HS-27A (cell line): Measurements from ENCODE around the gene UNC93B1.

Experiments
- DNase-seq: peaks from one replicate; pipeline ENCODE4 v3.0.0-alpha.2; 2012; ENCODE audit warnings: low read depth, missing footprints

Gene UNC93B1

DNA sequence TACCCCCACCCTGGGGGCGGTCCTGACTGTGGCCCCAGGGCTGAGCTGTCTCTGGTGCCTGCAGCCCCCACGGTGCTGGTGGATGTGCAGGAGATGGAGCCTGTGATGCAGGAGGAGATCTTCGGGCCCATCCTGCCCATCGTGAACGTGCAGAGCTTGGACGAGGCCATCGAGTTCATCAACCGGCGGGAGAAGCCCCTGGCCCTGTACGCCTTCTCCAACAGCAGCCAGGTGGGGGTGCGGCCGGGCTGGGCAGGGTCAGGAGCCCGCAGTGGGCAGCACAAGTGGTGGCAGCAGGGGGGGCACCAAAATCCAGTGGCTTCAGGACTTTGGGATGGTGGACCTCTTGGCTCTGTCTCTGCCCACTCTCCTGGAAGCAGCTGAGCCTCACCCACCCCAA, 18.6 kb upstream of the UNC93B1 start:
- no peak for DNase-seq

DNA sequence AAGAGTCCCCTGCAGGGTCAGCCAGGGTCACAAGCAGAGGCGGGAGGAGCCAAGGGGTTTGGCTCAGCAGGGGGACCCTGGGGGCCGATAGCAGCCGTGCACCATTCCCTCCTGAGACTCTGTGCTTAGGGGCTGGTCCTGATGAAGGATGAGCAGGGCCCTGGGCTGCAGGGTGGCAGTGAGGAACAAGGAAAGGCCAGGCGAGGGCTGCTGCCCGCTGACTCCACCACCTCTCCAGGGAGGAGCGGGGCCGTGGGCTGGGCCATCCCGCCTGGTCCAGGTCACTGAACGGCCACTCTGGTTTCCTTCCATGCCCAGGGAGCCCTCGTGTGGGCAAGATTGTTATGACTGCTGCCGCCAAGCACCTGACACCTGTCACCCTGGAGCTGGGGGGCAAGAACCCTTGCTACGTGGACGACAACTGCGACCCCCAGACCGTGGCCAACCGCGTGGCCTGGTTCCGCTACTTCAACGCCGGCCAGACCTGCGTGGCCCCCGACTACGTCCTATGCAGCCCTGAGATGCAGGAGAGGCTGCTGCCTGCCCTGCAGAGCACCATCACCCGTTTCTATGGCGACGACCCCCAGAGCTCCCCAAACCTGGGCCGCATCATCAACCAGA, 17.4 kb upstream of the UNC93B1 start:
- no peak for DNase-seq

DNA sequence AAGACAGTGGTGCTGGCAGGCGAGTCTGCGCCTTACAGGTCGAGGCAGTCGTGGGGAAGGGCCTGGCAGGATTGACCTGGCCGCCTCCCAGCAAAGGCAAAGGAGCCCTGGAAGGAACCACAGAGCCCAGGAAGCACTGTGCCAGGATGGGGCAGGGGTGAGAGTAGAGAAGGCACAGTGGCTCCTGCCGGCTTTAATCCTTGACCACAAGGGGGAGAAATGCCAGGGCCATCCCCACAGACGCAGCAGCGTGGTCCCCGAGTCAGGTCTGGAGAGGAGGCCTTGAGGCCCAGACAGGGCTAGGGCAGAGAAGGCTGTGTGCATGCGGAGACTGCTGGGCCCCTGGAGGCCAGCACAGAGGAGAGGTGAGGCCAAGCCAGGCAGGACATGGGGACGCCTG, 16.7 kb upstream of the UNC93B1 start:
- no peak for DNase-seq

DNA sequence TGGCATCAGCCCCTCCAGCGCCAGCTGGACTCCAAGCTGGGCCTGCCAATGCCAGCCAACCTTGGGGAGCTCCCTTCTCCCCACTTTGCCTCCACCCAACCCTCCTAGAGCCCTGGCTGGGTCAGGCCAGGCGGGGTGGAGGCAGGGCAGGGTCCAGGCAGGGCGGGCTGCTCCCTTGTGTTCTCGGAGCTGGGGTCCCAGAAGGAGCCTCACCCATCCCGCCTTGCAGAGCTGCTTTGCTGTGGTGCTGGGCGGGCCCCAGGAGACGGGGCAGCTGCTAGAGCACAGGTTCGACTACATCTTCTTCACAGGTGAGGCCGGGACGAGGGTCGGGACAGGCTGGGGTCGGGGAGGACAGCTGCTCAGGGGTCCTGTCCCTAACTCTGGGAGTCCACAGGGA, 15.6 kb upstream of the UNC93B1 start:
- DNase-seq = no peak

DNA sequence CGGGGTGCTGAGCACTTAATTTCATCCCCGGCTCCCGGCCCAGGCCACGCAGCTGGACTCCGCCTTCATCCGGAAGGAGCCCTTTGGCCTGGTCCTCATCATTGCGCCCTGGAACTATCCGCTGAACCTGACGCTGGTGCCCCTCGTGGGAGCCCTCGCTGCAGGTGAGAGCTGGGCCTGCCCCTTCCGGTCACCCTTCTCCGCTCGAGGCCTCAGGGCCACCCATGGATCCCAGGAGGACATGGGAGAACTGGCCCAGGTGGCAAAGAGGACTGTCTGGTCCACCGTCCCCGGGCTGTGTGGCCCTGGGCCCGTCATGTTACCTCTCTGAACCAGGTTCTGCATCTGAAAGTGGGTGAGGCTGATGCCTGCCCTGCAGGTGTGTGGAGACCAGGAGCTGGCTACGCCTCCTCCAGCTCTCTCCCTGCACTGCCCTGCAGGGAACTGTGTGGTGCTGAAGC, 14.9 kb upstream of the UNC93B1 start:
- no peak for DNase-seq

DNA sequence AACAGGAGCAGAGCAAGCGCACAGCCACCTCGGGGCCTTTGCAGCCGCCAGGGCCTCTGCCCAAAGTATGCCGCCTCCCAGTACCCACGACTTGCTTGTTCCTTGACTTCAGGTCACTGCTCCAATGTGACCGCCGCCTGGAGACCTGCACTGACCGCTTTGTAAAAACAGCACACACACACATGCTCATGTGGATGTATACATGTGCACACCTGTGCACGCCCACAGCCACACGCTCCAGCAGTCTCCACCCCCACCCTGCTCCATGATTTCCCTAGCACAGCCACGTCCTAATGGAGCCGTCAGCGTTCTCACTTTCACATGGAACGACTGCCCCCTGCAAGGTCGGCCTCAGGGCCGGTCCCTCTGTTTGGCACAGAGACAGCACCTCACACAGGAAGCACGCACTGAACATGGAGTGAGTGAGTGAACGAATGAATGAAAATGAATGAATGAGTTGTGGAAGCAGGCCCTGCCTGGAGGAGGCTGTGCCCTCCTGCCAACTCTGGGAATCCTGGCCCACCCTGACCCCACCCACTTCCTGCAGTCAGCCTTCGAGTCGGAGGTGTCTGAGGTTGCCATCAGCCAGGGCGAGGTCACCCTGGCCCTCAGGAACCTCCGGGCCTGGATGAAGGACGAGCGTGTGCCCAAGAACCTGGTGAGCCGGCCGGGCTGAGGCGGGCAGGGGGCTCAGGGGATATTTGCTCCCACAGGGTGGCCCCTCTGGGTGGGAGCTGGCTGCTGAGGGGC, 14.3 kb upstream of the UNC93B1 start:
- DNase-seq = no peak

DNA sequence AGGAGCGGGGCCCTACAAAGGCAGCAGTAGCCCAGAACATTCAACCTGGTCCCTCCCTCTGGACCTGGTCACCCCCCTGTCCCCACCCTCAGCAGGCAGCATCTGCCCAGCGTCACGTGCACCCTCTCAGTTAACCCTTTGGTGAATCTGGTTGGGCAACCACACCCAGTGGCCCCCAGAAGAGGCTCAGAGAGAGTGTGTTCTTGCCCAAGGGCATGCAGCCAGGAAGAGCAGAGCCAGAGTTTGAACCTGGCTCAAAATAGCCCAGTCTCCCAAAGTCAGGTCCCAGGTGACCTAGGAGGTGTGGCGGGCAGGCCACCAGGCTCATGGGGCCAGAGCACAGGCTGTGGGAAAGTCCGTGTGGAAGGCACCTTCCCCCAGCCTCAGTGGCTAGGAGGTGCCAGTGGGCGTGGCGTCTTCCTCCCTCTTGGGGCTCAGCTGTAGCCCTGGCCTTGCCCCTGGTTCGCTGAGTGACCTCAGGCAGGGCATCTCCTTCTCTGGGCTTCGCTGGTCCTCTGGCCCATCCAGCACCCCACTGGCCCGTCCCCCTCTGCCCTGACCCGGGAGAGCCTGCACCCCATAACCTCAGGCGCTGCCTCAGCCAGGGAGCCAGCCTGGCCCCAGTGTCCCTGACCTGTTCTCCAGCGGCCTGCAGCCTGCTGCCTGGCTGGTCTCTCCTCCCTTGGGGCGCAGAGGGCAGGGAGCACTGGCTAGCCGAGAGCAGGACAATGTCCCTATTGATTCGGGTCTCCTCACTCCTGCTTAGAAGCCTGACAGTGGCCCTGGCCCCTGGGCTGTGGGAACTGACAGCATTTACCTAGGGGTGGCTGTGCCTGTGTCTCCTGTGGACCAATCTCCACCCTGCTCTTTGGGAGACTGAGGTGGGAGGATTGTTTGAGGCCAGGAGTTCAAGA, 13.3 kb upstream of the UNC93B1 start:
- no peak for DNase-seq

DNA sequence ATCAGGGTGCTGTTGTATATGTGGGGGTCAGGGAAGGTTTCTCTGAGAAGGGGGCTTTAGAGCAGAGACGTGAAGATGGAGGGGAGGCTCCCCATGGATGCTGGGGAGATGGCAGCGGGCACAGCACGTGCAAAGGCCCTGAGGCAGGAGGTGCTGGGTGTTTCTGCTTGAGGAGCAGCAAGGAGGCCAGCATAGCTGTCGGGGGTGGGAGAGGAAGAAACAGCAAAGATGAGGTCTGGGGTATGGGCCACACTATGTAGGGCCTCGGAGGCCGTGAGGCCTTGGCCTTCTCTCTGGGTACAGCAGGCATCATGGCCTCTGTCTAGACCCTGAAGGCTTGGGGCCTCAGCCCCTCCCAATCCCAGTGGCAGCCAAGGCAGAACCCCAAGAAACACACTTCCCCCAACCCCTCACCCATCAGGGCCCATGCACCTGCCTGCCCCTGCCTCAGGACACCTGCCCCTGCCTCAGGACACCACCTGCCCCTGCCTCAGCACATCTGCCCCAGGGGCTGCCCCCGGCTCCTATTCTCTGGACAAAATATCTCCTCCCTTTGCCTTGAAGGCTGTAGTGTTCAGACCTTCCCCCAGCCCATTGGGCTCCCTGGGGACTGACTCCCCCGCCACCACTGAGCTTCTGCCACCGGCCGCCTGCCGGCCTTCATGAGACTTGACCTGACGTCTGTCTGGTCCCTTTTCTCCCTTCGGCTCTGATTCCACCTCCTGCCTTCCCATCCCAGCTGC, 12.4 kb upstream of the UNC93B1 start:
- no peak for DNase-seq

DNA sequence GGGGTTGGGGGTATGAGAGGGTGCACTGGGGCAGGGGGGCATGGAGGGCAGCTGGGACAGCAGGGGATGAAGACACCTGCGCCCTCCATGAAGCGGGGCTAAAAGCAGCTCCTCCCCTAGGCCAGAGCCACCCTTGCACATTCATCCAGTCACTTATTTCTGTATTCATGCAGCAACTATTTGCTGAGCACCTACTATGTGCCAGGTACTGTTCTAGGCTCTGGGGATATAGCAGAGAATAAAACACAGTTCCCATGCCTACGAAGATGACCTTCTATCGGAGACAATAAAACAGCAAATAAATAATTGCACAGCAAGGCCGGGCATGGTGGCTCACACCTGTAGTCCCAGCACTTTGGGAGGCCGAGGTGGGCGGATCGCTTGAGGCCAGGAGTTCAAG, 11.6 kb upstream of the UNC93B1 start:
- DNase-seq = no peak

DNA sequence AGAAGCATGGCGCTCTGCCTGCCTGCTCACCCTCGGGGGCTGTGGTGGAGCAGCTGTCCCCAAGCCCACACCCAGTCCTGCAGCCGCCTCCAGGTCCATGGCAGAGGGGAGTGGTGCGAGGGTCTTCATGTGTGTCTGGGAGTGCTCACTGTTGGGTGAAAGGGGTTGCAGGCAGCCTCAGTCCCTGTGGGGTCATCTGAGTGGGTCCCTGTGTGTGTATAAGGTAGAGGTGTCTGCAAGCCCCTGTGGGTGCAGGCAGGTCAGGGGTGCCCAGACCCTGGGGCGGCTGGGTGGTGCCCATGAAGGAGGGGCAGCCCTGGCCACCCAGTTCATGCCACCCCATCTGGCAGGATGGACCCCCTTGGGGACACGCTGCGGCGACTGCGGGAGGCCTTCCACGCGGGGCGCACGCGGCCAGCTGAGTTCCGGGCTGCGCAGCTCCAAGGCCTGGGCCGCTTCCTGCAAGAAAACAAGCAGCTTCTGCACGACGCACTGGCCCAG, 11.1 kb upstream of the UNC93B1 start:
- DNase-seq = no peak

DNA sequence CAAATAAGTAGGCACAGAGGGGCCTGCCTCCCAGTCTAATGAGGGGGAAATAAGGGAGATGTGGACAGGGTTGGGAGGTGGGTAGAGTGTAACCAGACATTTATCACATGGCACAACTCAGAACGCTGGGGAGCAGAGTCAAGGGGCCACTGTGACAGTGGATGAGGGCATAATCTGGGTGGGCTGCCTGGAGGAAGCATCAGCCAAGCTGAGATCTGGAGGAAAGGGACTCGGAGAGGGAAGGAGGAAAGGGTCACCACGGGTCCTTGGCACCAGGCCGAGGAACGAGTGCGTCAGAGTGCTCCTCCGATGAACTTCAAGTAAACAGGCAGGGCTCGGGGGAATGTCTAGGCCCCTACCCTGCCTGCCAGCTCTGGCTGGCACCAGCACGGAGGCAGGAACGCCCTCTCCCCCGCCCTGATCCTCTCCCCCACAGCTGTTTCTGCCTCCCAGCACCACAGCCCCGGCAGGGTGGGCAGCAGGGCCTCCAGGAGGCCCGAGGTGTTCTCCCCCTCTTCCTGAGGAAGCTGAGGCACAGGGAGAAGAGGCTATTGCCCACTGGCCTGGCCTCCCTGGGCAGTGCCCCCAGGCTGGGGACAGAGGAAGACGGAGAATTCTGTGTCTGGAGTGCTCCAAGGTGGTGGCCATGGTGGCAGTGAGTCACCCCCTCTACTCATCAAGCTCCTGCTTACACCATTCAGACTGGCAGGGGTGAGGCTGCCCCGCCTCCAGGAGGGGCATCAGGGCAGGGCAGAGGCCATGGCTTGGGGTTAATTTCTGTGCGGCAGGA, 10.5 kb upstream of the UNC93B1 start:
- DNase-seq = peak; percentile 91

DNA sequence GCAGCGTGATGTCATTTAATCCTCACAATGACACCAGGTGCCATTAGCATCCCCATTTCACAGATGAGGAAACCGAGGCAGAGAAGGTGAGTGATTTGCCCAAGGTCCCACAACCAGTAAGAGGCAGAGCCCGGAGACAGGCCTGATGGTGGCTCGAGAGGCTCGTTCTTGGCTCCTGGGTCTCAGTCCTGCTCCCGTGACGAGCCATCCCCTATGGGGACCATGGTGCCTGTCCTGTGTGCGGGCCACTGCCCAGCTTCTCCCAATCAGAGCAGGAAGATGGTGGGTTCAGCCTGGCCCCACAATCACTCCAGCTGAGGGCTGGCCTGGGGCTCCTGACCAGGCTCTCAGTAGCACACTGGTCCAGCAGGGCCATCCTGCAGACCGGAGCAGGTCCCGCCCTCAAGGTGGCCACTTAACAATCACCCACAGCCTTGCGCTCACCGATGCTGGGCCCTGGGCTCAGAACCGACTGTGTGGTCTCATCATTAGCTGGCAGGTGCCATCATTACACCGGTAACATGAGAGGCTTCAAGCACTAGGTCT, 9.8 kb upstream of the UNC93B1 start:
- no peak for DNase-seq

DNA sequence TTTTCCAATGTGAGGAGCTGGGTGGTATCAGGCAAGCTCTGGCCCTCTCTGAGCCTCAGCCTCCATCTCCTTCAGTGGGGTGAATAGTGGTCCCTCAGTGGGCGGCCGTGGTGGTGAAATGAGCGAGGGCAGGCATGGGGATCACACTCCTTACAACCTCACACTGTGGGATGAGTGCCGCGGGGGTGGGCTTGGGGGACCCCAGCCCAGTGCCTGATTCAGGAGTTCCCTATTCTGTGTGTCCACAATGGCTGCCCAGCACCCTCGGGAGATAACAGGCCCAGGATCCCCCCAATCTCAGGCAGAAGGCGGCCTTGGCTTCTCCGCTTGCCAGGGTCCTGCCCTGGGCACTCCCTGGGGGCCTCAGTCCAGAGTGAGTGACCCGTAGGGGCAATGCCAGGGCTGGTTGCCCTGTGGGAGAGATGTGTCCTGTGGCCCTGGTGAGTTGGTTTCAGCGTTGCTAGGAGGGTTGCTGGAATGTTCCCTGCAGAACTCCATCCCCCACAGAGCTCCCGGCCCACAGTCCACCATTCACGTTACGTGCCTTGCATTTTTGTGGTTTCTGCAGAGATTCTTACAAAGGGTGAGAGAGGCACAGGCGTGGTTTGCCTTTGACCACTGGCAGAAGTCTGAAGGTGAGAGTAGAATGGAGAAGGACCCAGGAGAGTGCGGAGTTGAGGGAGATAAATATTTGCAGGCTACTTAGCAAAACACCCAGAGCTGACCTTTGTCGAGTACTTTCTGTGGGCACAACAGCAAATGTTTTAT, 9.1 kb upstream of the UNC93B1 start:
- peak; percentile 97 for DNase-seq

DNA sequence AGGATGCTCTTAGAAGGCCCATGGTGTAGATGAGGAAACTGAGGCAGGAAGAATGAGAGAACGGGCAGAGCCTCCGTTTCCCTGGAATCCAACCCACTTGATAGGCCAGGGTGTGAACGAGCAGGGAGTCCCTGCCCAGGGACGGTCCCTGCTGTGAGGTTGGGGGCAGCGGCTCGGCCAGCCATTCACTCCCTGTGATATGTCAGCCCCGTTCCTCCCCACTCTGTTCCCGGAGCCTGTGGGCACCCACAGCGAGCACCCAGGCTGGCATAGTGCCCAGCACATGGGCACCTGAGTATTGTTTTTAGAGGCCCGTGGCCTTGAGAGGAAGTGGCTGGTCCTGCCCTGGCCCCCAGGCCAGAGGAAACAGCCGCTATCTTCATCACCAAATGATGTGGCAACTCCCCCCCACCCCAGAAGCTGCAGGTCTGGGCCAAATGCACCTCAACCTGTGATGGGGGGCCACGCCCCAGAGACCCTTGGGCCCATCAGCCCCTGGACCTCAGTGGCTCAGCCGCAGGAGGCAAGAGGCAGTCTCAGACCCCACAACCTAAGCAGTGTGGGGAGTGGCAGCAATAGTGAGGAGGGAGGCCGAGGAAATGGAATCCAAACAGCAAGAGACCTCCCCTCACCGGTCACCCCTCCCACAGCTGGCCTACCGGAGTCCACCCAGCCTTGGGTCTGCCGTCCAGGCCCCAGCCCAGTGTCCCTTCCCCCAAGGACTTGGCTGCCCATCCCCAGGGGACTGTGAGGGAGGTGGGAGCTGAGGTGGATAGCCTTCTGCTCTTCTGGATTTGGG, 8.3 kb upstream of the UNC93B1 start:
- DNase-seq = no peak

DNA sequence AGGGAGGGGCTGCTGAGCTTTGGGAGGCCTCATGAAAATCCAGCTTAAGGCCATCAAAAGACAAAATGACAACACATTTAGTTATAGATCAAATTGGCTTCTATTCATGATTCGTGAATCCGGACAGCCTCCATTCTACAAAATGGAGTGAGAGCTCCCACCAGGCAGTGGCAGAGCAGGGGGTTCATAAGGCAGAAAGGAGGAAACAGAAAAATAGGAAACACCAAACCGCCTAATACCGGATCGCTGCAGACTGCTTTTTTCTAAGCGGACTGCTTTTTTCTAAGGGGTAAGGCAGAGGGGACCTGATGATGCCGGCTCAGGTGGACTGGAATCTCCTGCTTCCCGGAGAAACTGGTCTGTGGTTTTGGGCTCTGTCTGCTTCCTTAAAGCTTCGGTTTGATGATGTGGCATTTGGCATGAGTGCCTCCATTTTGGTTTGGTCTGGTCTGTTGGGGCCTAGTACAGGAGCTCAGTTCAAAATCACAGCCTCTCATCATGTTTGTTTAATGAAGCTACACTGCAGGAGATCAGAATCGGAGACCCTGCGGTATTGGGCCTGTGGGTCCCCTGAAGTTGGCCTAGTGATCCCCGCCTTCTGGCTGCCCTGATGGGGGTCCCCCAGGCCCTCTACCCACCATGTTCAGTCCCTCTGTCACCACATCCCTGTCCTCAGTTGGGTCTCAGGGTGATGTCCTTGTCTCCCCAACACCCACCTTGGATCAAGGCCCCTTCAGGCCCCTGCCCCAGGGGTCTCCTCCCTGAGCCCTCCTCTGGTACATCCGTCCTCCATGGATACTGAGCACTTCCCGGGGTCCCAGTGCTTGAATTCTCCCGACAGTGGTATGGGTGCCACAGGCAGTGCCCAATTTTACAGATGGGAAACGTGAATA, 7.4 kb upstream of the UNC93B1 start:
- no peak for DNase-seq

DNA sequence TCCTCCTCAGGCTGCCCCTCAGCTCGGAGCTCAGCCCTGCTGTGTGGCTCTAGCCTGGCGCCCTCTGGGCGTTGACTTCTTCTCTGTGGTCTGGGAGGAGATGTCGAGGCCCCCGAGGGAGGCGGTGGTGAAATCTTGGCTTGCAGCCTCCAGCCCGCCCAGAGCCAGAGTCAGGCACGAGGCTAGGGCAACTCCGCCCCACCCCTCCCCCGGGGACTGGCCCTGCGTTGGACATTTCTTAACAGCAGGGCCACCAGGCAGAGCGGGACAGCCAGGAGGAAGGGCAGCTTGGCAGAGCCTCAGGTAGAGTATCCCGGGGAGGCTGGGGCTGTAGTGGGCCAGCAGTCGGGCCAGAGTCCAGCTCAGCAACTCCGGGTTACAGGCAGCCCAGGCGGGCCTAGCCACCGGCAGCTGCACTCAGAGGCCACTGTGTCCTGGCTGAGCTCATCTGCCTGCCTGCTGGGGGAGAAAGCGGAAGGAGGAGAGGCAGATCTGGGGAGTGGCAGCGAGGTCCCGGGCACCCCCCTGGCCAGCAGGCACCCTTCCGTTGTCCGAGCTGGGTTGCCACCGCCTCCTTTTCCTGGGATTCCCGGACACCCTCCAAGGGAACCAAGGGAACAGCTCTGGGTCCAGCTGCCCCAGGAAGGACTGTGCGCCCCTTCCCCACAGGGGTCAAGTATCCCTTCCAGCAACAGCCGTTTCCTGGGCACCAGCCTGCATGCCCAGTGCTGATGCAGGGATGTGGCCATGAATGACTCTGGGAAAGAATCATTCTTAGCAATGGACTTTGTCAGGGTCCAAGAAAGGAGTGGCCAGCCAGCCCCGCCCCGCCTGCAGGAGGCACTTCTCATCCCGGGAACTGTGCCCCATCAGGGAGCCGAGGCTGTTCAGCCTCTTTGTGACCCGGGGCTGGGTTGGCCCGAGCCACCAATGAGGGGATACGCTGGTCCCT, 6.5 kb upstream of the UNC93B1 start, which contains the start of gene ALDH3B1:
TSS of gene ALDH3B1 (plus strand) at position 238 of the 952 bp plus-strand sequence. CDS start 4,971 bp downstream, outside the sequence.
- DNase-seq = peak; percentile 92
